ENCODE measurements around the gene SLC44A2. TPM values are rescaled to one million over a fixed set of nuclear protein-coding genes. Genes with fewer than 3 reads are reported as not detected.
A peak's percentile ranks its signal among the peaks of the same experiment; 100 is the strongest.

SLC44A2 gene
- total and polyA plus RNA-seq, 7 experiments from 2014 or later = 148 to 375 (median 216) TPM

DNA sequence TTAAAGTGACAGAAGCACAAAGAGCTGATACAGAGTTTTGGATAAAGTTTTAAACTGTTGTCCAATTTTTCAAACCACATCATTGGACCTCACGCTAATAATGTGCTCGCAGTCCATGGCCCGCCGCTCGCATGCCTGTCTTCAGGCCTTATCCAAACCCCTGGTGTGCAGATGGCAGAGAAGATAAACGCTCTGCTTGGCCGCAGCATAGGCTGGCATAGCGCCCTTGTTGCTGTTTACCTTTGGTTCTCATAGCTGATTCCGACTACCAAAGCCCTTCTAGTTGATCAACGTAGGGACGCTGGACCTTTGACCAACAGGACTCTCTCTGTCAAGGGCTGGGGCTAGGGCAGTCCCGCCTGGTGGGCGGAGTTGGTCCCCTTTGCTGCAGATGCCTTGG lies 52.4 kb downstream of the SLC44A2 start:
- Histone ChIP-seq H3K36me3 (ENCODE audit: control insufficient read depth in 2 of 3, insufficient read depth in 3 of 3, low read length in 3 of 3) (peaks cover 40 to 90% (median 41%) of the 10 kb centered on the region in 3 experiments), H3K27ac (ENCODE audit: low read depth, low read length) (no peak overlapping the region), H3K27me3 (ENCODE audit: control insufficient read depth in 2 of 2, insufficient read depth in 2 of 2, low read length in 2 of 2) (no peaks in the 10 kb centered on the region), H3K9me3 (ENCODE audit: control insufficient read depth in 2 of 3, low read length in 3 of 3) (no peaks in the 10 kb centered on the region), H3K4me3 (ENCODE audit: low read length) (no peak overlapping the region), H3K4me1 (ENCODE audit: control insufficient read depth in 2 of 2, insufficient read depth in 2 of 2, low read length in 2 of 2) (no peaks in the 10 kb centered on the region)
- DNase-seq = no peak
- Mint-ChIP-seq H3K36me3 (peaks cover 0 to 33% (median 13%) of the 10 kb centered on the region in 5 donors), H3K27ac (peak overlapping the region in 1 of 9 donors; percentile 70), H3K27me3 (no peaks in the 10 kb centered on the region), H3K9me3 (no peaks in the 10 kb centered on the region), H3K4me3 (no peak overlapping the region), H3K4me1 (peaks cover 0 to 4% (median 0%) of the 10 kb centered on the region in 7 donors)
- no peak for ATAC-seq
- ChIA-PET POLR2A (no interaction called here), CTCF (interaction anchor here (0.5 kb wide), 1 partner anchor 10 kb away, joined by 3 read pairs; no protein-coding TSS in a partner anchor)
- intact Hi-C loops (cut with micrococcal nuclease) = no loop called here

DNA sequence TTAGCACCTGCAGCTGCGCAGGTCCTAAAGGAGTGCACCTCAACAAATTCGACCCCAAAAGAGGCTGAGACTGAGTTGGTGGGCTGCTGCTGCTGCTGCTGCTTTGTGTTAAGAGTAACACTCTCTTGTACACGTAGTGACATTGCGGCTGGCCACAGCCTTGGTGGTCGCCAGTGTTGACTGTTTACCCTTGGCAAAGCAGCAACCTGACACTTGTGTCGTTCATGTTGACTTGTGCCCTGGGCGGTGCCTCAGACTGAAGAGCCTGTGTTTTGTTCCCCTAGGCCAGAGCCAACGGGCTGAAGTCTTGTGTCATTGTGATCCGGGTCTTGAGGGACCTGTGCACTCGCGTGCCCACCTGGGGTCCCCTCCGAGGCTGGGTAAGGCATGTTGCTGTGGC lies 53.5 kb downstream of the SLC44A2 start:
- H3K4me3 ChIP-seq (ENCODE audit: low read length) = no peak overlapping the region
- H3K9me3 Mint-ChIP-seq = no peaks in the 10 kb centered on the region
- H3K36me3 Mint-ChIP-seq = peaks cover 0 to 34% (median 6%) of the 10 kb centered on the region in 5 donors
- ATAC-seq (no peak), DNase-seq (no peak)
- no peaks in the 10 kb centered on the region for H3K9me3 ChIP-seq (ENCODE audit: control insufficient read depth in 2 of 3, low read length in 3 of 3)
- ChIA-PET CTCF (no interaction called here), POLR2A (no interaction called here)
- no peak overlapping the region for H3K27ac Mint-ChIP-seq
- no peaks in the 10 kb centered on the region for H3K4me1 Mint-ChIP-seq
- no peak overlapping the region for H3K27ac ChIP-seq (ENCODE audit: low read depth, low read length)
- no peak overlapping the region for H3K4me3 Mint-ChIP-seq
- peaks cover 43 to 90% (median 46%) of the 10 kb centered on the region in 3 experiments for H3K36me3 ChIP-seq (ENCODE audit: control insufficient read depth in 2 of 3, insufficient read depth in 3 of 3, low read length in 3 of 3)
- intact Hi-C loops (cut with micrococcal nuclease) = no loop called here
- H3K27me3 Mint-ChIP-seq = no peaks in the 10 kb centered on the region
- no peaks in the 10 kb centered on the region for H3K4me1 ChIP-seq (ENCODE audit: control insufficient read depth in 2 of 2, insufficient read depth in 2 of 2, low read length in 2 of 2)
- H3K27me3 ChIP-seq (ENCODE audit: control insufficient read depth in 2 of 2, insufficient read depth in 2 of 2, low read length in 2 of 2) = no peaks in the 10 kb centered on the region

GRCh38 chr19:10679743-10680142 lies 54.4 kb downstream of the SLC44A2 start:
- Mint-ChIP-seq H3K4me1 (no peaks in the 10 kb centered on the region), H3K9me3 (no peaks in the 10 kb centered on the region), H3K36me3 (peaks cover 0 to 37% (median 8%) of the 10 kb centered on the region in 5 donors), H3K27ac (no peak overlapping the region), H3K4me3 (no peak overlapping the region), H3K27me3 (no peaks in the 10 kb centered on the region)
- no peaks in the 10 kb centered on the region for H3K27me3 ChIP-seq (ENCODE audit: control insufficient read depth in 2 of 2, insufficient read depth in 2 of 2, low read length in 2 of 2)
- ChIA-PET CTCF (no interaction called here), POLR2A (no interaction called here)
- no peak overlapping the region for H3K27ac ChIP-seq (ENCODE audit: low read depth, low read length)
- H3K9me3 ChIP-seq (ENCODE audit: control insufficient read depth in 2 of 3, low read length in 3 of 3) = no peaks in the 10 kb centered on the region
- no peak for DNase-seq
- peaks cover 46 to 90% (median 52%) of the 10 kb centered on the region in 3 experiments for H3K36me3 ChIP-seq (ENCODE audit: control insufficient read depth in 2 of 3, insufficient read depth in 3 of 3, low read length in 3 of 3)
- ATAC-seq = no peak
- intact Hi-C loops (cut with micrococcal nuclease) = no loop called here
- no peaks in the 10 kb centered on the region for H3K4me1 ChIP-seq (ENCODE audit: control insufficient read depth in 2 of 2, insufficient read depth in 2 of 2, low read length in 2 of 2)
- no peak overlapping the region for H3K4me3 ChIP-seq (ENCODE audit: low read length)

DNA sequence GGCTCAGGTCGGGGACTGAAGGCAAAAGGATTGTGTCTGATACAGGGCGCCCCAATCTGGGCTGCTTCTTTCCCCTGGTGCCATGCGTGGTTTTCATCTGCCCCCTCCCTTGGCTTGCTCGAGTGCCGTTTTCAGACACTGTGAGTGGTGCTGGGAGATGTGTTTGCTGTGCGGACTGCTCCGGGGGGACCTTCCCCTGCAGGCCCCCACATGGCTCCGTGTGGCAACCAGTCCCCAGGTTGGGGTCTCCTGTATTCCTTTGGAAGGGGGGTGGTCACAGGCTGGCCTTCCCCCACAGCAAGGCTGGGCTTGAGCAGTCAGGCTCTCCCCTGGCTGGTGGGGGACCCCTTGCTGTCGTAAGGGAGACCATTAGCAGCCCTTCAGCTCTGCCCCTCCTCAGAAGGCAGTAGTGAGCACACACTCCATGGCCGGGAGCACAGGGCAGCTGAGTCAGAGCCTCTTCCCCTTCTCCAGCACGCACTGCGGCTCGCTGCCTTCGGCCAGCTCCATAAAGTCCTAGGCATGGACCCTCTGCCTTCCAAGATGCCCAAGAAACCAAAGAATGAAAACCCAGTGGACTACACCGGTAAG lies 55.3 kb downstream of the SLC44A2 start:
- ChIA-PET CTCF (no interaction called here), POLR2A (no interaction called here)
- Histone ChIP-seq H3K4me1 (ENCODE audit: control insufficient read depth in 2 of 2, insufficient read depth in 2 of 2, low read length in 2 of 2) (no peaks in the 10 kb centered on the region), H3K36me3 (ENCODE audit: control insufficient read depth in 2 of 3, insufficient read depth in 3 of 3, low read length in 3 of 3) (peaks cover 46 to 91% (median 55%) of the 10 kb centered on the region in 3 experiments), H3K27ac (ENCODE audit: low read depth, low read length) (no peak overlapping the region), H3K4me3 (ENCODE audit: low read length) (no peak overlapping the region), H3K27me3 (ENCODE audit: control insufficient read depth in 2 of 2, insufficient read depth in 2 of 2, low read length in 2 of 2) (no peaks in the 10 kb centered on the region), H3K9me3 (ENCODE audit: control insufficient read depth in 2 of 3, low read length in 3 of 3) (no peaks in the 10 kb centered on the region)
- intact Hi-C loops (cut with micrococcal nuclease) = no loop called here
- DNase-seq (no peak), ATAC-seq (no peak)
- Mint-ChIP-seq H3K27me3 (no peaks in the 10 kb centered on the region), H3K27ac (peak overlapping the region in 1 of 9 donors; percentile 63), H3K36me3 (peaks cover 0 to 38% (median 5%) of the 10 kb centered on the region in 5 donors), H3K4me1 (no peaks in the 10 kb centered on the region), H3K4me3 (no peak overlapping the region), H3K9me3 (no peaks in the 10 kb centered on the region)

DNA sequence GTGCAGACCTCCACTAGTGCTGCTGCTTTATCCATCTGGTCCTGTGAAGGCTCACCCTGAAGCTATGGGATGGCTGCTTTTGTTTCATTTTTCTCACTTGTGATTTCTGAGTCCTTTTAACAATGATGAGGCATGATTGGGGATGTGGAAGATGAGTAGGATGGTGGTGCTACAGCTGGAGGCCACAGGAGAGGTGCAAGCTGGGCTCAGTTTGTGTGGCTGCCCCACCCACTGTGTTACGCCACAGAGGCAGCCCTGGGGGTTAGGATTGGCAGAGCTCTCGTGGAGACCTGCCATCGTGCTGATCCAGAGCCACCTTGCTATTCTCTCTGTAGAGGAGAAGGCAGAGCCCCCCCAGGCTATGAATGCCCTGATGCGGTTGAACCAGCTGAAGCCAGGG lies 56.3 kb downstream of the SLC44A2 start:
- Histone ChIP-seq H3K4me1 (ENCODE audit: control insufficient read depth in 2 of 2, insufficient read depth in 2 of 2, low read length in 2 of 2) (no peaks in the 10 kb centered on the region), H3K36me3 (ENCODE audit: control insufficient read depth in 2 of 3, insufficient read depth in 3 of 3, low read length in 3 of 3) (peaks cover 46 to 95% (median 55%) of the 10 kb centered on the region in 3 experiments), H3K27me3 (ENCODE audit: control insufficient read depth in 2 of 2, insufficient read depth in 2 of 2, low read length in 2 of 2) (no peaks in the 10 kb centered on the region), H3K9me3 (ENCODE audit: control insufficient read depth in 2 of 3, low read length in 3 of 3) (no peaks in the 10 kb centered on the region), H3K4me3 (ENCODE audit: low read length) (no peak overlapping the region), H3K27ac (ENCODE audit: low read depth, low read length) (no peak overlapping the region)
- H3K27me3 Mint-ChIP-seq = no peaks in the 10 kb centered on the region
- peak overlapping the region in 1 of 9 donors; percentile 22 for H3K27ac Mint-ChIP-seq
- ChIA-PET CTCF (no interaction called here), POLR2A (no interaction called here)
- H3K4me3 Mint-ChIP-seq = no peak overlapping the region
- ATAC-seq (no peak), DNase-seq (no peak)
- no peaks in the 10 kb centered on the region for H3K9me3 Mint-ChIP-seq
- peaks cover 0 to 37% (median 5%) of the 10 kb centered on the region in 5 donors for H3K36me3 Mint-ChIP-seq
- no peaks in the 10 kb centered on the region for H3K4me1 Mint-ChIP-seq
- intact Hi-C loops (cut with micrococcal nuclease) = no loop called here

DNA sequence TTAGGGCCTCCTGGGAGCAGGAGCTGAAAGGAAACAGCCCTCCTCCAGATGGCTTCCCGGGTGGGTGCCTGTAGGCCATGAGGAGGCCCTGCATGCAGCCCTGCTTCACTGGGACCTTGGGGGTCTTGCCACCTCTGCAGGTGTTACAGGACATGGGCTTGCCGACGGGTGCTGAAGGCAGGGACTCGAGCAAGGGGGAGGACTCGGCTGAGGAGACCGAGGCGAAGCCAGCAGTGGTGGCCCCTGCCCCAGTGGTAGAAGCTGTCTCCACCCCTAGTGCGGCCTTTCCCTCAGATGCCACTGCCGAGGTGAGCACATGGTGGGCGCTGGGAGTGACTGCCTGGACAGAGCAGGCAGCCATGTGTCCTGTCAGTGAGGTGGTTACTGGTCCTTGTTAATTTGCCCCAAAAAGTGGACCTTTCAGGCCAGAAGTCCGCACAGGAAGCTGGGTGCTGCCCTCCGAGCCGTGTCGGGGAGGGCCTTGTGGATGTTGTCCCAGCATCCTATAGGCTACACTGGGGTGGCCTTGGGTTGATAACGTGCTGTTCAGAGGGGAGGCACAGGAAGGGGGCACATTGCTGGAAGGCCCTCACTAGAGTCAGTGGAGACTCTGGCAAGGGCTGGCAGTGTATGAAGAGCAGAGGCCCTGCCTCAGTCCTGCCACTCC lies 57.2 kb downstream of the SLC44A2 start:
- Histone ChIP-seq H3K27me3 (ENCODE audit: control insufficient read depth in 2 of 2, insufficient read depth in 2 of 2, low read length in 2 of 2) (no peaks in the 10 kb centered on the region), H3K27ac (ENCODE audit: low read depth, low read length) (no peak overlapping the region), H3K4me1 (ENCODE audit: control insufficient read depth in 2 of 2, insufficient read depth in 2 of 2, low read length in 2 of 2) (no peaks in the 10 kb centered on the region), H3K4me3 (ENCODE audit: low read length) (no peak overlapping the region), H3K9me3 (ENCODE audit: control insufficient read depth in 2 of 3, low read length in 3 of 3) (no peaks in the 10 kb centered on the region), H3K36me3 (ENCODE audit: control insufficient read depth in 2 of 3, insufficient read depth in 3 of 3, low read length in 3 of 3) (peaks cover 46 to 97% (median 55%) of the 10 kb centered on the region in 3 experiments)
- Mint-ChIP-seq H3K4me1 (no peaks in the 10 kb centered on the region), H3K36me3 (peaks cover 0 to 34% (median 5%) of the 10 kb centered on the region in 5 donors), H3K9me3 (no peaks in the 10 kb centered on the region), H3K27me3 (no peaks in the 10 kb centered on the region), H3K27ac (no peak overlapping the region), H3K4me3 (no peak overlapping the region)
- intact Hi-C loops (cut with micrococcal nuclease) = no loop called here
- ChIA-PET POLR2A (interaction anchor here (0.9 kb wide), 2 partner anchors 29 to 33 kb away, joined by 3 read pairs; no protein-coding TSS in a partner anchor), CTCF (no interaction called here)
- DNase-seq = no peak
- ATAC-seq = no peak

- Mint-ChIP-seq H3K4me1 (no peaks in the 10 kb centered on the region), H3K27ac (no peak overlapping the region), H3K9me3 (no peaks in the 10 kb centered on the region), H3K36me3 (peaks cover 0 to 34% (median 5%) of the 10 kb centered on the region in 5 donors), H3K27me3 (no peaks in the 10 kb centered on the region), H3K4me3 (no peak overlapping the region)
- Histone ChIP-seq H3K27me3 (ENCODE audit: control insufficient read depth in 2 of 2, insufficient read depth in 2 of 2, low read length in 2 of 2) (no peaks in the 10 kb centered on the region), H3K4me1 (ENCODE audit: control insufficient read depth in 2 of 2, insufficient read depth in 2 of 2, low read length in 2 of 2) (no peaks in the 10 kb centered on the region), H3K36me3 (ENCODE audit: control insufficient read depth in 2 of 3, insufficient read depth in 3 of 3, low read length in 3 of 3) (peaks cover 43 to 97% (median 54%) of the 10 kb centered on the region in 3 experiments), H3K27ac (ENCODE audit: low read depth, low read length) (no peak overlapping the region), H3K4me3 (ENCODE audit: low read length) (no peak overlapping the region), H3K9me3 (ENCODE audit: control insufficient read depth in 2 of 3, low read length in 3 of 3) (no peaks in the 10 kb centered on the region)
- no peak for ATAC-seq
- ChIA-PET CTCF (no interaction called here), POLR2A (interaction anchor here (0.9 kb wide), 2 partner anchors 30 to 34 kb away, joined by 3 read pairs; no protein-coding TSS in a partner anchor)
- DNase-seq = no peak
- intact Hi-C loops (cut with micrococcal nuclease) = no loop called here
Observed at GRCh38 chr19:10683064-10683426, 57.7 kb downstream of the SLC44A2 start.

Measured in naive thymus-derived CD4-positive, alpha-beta T cell (primary cell).